RWPE2 (cell line): ENCODE measurements around the gene CASP5.

Experiments used
- ATAC-seq: fragments of 200-7000 bp; cut with Tn5 transposase; 3 replicates; pipeline ENCODE4 v1.9.1; 2021; ENCODE audit warnings: low read depth
- DNase-seq: peaks from one replicate; pipeline ENCODE4 v3.0.0-alpha.2; 2020; ENCODE audit warnings: low spot score
- H3K27ac ChIP-seq: fragments of 450-650 bp; 2 replicates; pipeline ENCODE4 v1.5.1; 2017; ENCODE audit warnings: mild to moderate bottlenecking; ENCODE audit not compliant: poor library complexity, severe bottlenecking
- H3K27me3 ChIP-seq: fragments of 250-450 bp; sonication (Bioruptor Pico); 2 replicates; pipeline ENCODE4 v1.5.1; 2021; ENCODE audit warnings: mild to moderate bottlenecking, moderate library complexity; ENCODE audit not compliant: insufficient read depth, poor library complexity, severe bottlenecking
- H3K36me3 ChIP-seq: fragments of 250-450 bp; sonication (Bioruptor Pico); 2 replicates; pipeline ENCODE4 v1.5.1; 2020; ENCODE audit warnings: low read depth, mild to moderate bottlenecking, moderate library complexity
- H3K4me1 ChIP-seq: fragments of 250-450 bp; sonication (Bioruptor Pico); 2 replicates; pipeline ENCODE4 v1.5.1; 2021; ENCODE audit warnings: mild to moderate bottlenecking, moderate library complexity; ENCODE audit not compliant: insufficient read depth, poor library complexity, severe bottlenecking
- H3K4me3 ChIP-seq: fragments of 250-450 bp; sonication (Bioruptor Pico); 2 replicates; pipeline ENCODE4 v1.5.1; 2021; ENCODE audit warnings: mild to moderate bottlenecking, moderate library complexity; ENCODE audit not compliant: severe bottlenecking
- H3K9me3 ChIP-seq: fragments of 250-450 bp; sonication (Bioruptor Pico); 2 replicates; pipeline ENCODE4 v1.5.1; 2021; ENCODE audit warnings: mild to moderate bottlenecking, moderate library complexity; ENCODE audit not compliant: severe bottlenecking
- CTCF ChIP-seq: fragments of 450-650 bp; IDR thresholded peaks from one replicate; pipeline ENCODE4 v1.5.1; 2017; ENCODE audit warnings: mild to moderate bottlenecking, moderate library complexity; ENCODE audit not compliant: poor library complexity, severe bottlenecking

CASP5 gene

GRCh38 chr11:105057432-105057831, 34.5 kb upstream of the CASP5 start:
- no peak for ATAC-seq
- H3K4me3 ChIP-seq = no peak overlapping the region
- no peaks in the 10 kb centered on the region for H3K4me1 ChIP-seq
- no peaks in the 10 kb centered on the region for H3K9me3 ChIP-seq
- H3K36me3 ChIP-seq = no peaks in the 10 kb centered on the region
- H3K27me3 ChIP-seq = no peaks in the 10 kb centered on the region
- no peak overlapping the region for H3K27ac ChIP-seq
- TF ChIP-seq CTCF = no peak
- no peak for DNase-seq

- no peaks in the 10 kb centered on the region for H3K36me3 ChIP-seq
Measured at GRCh38 chr11:105056446-105056845, 33.5 kb upstream of the CASP5 start.

GRCh38 chr11:105054723-105055493, 31.9 kb upstream of the CASP5 start:
- Histone ChIP-seq H3K36me3 (no peaks in the 10 kb centered on the region), H3K4me3 (no peak overlapping the region), H3K9me3 (no peaks in the 10 kb centered on the region), H3K4me1 (no peaks in the 10 kb centered on the region), H3K27ac (no peak overlapping the region), H3K27me3 (no peaks in the 10 kb centered on the region)
- TF ChIP-seq CTCF = no peak
- DNase-seq = no peak
- ATAC-seq = no peak

More at GRCh38 chr11:105056446-105056845, 33.5 kb upstream of the CASP5 start:
- H3K27ac ChIP-seq = no peak overlapping the region
- no peaks in the 10 kb centered on the region for H3K9me3 ChIP-seq
- no peak for ATAC-seq
- no peak overlapping the region for H3K4me3 ChIP-seq
- no peak for DNase-seq
- H3K4me1 ChIP-seq = no peaks in the 10 kb centered on the region
- no peak for TF ChIP-seq CTCF
- no peaks in the 10 kb centered on the region for H3K27me3 ChIP-seq

- no peak overlapping the region for H3K4me3 ChIP-seq
- ATAC-seq (no peak), DNase-seq (no peak)
- no peaks in the 10 kb centered on the region for H3K36me3 ChIP-seq
- H3K27ac ChIP-seq = no peak overlapping the region
- no peaks in the 10 kb centered on the region for H3K9me3 ChIP-seq
- peaks cover 2% of the 10 kb centered on the region for H3K4me1 ChIP-seq
- no peak for TF ChIP-seq CTCF
- no peaks in the 10 kb centered on the region for H3K27me3 ChIP-seq
Measured at GRCh38 chr11:105052487-105052886, 29.5 kb upstream of the CASP5 start.

GRCh38 chr11:105051559-105051958, 28.6 kb upstream of the CASP5 start:
- Histone ChIP-seq H3K27ac (no peak overlapping the region), H3K4me1 (peaks cover 8% of the 10 kb centered on the region), H3K4me3 (no peak overlapping the region), H3K27me3 (no peaks in the 10 kb centered on the region), H3K9me3 (no peaks in the 10 kb centered on the region), H3K36me3 (no peaks in the 10 kb centered on the region)
- no peak for TF ChIP-seq CTCF
- no peak for ATAC-seq
- no peak for DNase-seq
